GM12873 (cell line): ENCODE measurements around the gene ME3.

ENCODE experiments used
- TF ChIP-seq, protein P1 (sequence below): IDR thresholded peaks from 2 replicates; pipeline ENCODE4 v1.5.1; 2012; ENCODE audit warnings: low read depth, mild to moderate bottlenecking, moderate library complexity, low read length, control low read depth; ENCODE audit not compliant: insufficient read depth; ENCODE audit errors: missing control alignments

Gene ME3

DNA sequence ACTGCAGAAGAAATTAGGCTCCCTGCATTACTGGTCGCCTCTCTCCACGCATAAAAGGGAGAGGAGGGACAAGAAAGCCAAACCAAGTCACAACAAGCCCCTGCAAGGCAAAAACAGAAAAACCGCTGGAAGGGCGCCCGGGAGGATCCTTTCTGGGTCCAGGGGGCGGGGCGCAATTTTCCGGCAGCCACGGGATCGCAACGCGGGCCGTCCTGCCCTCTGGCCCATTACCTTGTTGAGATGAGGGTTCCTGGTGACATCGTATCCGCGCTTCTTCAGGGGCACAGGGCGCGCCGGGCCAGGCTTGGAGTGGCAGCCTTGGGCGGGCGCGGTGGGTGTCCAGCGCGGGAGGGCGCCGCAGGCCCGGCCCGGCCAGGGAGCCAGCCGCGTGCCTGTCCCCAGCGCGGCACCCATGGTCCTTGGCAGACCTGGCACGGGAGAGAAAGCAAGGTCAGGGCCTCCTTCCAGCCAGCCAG, 847 bp downstream of the ME3 start:
- TF ChIP-seq, protein P1, sequence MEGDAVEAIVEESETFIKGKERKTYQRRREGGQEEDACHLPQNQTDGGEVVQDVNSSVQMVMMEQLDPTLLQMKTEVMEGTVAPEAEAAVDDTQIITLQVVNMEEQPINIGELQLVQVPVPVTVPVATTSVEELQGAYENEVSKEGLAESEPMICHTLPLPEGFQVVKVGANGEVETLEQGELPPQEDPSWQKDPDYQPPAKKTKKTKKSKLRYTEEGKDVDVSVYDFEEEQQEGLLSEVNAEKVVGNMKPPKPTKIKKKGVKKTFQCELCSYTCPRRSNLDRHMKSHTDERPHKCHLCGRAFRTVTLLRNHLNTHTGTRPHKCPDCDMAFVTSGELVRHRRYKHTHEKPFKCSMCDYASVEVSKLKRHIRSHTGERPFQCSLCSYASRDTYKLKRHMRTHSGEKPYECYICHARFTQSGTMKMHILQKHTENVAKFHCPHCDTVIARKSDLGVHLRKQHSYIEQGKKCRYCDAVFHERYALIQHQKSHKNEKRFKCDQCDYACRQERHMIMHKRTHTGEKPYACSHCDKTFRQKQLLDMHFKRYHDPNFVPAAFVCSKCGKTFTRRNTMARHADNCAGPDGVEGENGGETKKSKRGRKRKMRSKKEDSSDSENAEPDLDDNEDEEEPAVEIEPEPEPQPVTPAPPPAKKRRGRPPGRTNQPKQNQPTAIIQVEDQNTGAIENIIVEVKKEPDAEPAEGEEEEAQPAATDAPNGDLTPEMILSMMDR = no peak

DNA sequence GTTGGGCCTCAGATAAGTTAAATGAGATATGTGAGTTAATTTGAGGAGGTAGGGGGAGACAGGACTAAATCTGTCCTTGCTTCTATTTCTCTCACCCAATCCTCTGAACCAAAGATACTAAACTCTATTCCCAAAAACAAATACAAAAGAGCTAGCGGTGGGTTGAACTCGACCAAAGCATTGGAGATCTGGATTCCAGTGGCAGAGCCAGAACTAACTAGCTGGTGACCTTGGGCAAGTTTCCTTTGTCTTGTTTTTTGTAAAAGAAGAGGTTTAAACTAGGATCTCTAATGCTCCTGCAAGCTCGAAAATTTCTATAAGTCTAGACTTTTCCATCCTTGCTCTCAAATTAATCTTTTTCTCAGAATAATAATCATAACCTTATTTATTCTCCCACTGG, 1.5 kb downstream of the ME3 start:
- TF ChIP-seq, protein P1 = no peak

DNA sequence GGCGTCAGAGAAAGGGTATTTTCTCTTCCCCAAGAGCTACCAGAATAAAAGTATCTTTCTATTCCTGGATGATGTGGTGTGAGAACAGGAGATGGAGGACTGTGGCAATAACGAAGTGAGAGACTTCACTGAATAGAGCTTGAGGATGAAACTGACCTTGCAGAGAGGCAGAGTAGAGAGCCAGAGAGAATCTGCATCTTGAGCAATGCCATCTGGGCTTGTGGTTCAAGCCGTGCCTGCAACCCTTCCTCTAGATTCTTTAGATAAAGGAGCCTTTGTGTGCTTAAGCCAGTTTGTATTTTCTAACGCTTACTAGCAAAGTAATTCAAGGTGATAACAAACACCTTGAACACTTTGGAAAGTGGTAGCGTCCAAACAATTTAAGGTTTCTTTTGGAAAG, 2.2 kb downstream of the ME3 start:
- TF ChIP-seq, protein P1 = no peak

DNA sequence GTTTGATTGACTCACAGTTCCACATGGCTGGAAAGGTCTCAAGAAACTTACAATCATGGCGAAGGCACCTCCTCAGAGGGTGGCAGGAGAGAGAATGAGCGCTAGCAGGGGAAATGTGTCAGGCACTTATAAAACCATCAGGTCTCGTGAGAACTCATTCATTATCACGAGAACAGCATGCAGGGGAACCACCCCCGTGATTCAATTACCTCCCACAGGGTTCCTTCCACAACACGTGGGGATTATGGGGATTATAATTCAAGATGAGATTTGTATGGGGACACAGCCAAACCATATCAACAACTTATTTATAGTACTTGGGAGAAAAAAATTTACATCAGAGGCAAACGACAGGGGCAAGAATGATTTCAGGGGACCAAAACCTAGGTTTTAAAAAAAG, 3.0 kb downstream of the ME3 start:
- TF ChIP-seq, protein P1 = no peak

DNA sequence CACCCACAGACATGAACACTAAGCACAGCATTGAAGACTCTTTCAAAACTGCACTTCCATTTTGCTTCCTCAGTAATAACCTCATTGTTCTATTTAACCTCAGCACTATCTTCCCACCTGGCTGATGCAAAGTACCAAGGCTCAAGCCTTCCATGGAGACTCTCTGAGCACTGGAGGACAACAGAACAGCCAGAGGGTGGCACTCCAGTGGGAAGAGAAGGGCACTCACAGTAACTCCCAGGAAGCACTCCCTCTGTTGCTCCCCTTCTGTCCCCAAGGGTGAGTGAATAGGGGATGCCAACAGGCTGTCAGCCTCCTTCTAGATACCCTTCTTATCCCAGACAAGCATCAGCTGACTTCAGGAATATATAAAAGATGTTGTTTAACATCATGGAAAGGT, 3.5 kb downstream of the ME3 start:
- TF ChIP-seq, protein P1 = no peak

DNA sequence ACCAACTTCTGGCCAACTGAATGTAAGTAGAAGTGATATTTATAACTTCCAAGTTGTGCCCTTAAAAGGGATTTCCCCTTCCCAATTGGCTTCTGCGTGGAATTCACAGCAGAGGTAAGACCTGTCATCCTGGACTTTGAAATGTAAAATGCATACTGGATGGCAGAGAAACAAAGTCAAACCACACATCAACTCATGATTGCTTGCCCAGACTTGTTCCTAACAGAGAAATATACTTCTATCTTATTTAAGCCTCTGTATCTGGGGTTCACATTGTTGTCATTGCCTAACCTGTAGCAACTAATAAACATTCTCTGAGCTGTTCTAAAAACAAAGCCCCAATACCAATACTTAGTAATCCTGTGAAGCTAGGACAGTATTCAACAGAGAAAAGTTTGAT, 6.2 kb downstream of the ME3 start:
- TF ChIP-seq, protein P1 = no peak

DNA sequence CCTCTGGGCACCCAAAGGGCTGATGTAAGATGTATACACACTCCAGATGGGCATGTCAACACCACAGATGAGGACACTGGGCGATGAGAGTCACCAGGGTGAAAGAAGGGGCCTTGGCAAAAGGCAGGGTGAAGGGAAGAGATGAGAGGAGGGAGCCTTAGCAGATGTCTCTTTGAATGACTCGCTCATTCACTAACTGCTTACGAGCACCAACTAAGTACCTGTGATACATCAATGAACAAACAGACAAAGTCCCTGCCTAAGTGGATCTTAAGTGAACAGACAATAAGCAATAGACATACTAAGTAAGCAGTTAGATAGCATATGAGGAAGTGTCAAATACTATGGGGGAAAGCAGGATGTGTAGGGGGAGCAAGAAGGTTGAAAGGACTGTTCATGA, 7.5 kb downstream of the ME3 start:
- TF ChIP-seq, protein P1 = no peak

DNA sequence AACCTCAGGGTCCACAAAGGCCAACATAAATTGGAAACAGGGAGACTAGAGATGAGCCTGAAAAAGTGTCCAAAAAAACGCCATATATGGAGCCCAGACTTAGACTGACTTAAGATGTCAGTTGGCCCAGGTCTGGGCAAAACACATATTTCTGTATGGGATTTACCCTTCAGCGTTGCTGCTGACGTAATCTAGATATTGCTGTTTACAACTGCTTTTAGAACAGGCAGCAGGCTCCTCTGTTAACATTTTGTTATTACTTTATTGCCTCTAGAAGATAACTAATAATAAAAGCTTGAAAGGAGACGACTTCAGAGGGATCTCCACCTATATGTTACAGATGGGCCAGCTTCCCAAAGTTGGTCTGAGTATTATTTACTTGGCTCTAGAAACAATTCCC, 8.7 kb downstream of the ME3 start:
- TF ChIP-seq, protein P1 = no peak
